Measurements from ENCODE around the gene NIN. TPM values are rescaled to one million over a fixed set of nuclear protein-coding genes. Genes with fewer than 3 reads are reported as not detected.

The NIN gene
- total RNA-seq, 6 experiments from 2014 or later, result 6.4 to 10.9 (median 7.5) TPM

- Histone ChIP-seq H3K4me3 (no peak overlapping the region), H3K9me3 (no peaks in the 10 kb centered on the region), H3K4me1 (peaks cover 0 to 2% (median 0%) of the 10 kb centered on the region in 4 donors), H3K36me3 (peaks cover 0 to 14% (median 0%) of the 10 kb centered on the region in 4 donors), H3K27me3 (no peaks in the 10 kb centered on the region), H3K27ac (no peak overlapping the region)
- ATAC-seq, result no peak
- WGBS (ENCODE audit: insufficient coverage, low coverage, low lambda C conversion rate, missing lambda C conversion rate), result 87% methylated on average over 8 of the region's 8 CpGs
- TF ChIP-seq POLR2A (IDR thresholded peaks at IDR 0.05) (no peak), CTCF (IDR thresholded peaks at IDR 0.05) (no peak)
- no peak for DNase-seq
- intact Hi-C loops (cut with DNase I), result loop anchor here in 1 of 2 donors (10.0 kb wide), 1 partner anchor 170 kb away; no protein-coding TSS in a partner anchor
Observed at GRCh38 chr14:50774542-50775267, 56.3 kb downstream of the NIN start.

- DNase-seq (no peak), ATAC-seq (peak; percentile 82 to 87 (median 84))
- H3K27ac ChIP-seq, result no peak overlapping the region
- H3K4me1 ChIP-seq, result peaks cover 0 to 2% (median 0%) of the 10 kb centered on the region in 4 donors
- TF ChIP-seq POLR2A (IDR thresholded peaks at IDR 0.05) (no peak), CTCF (IDR thresholded peaks at IDR 0.05) (peak; percentile 52 to 80 (median 73))
- H3K27me3 ChIP-seq, result no peaks in the 10 kb centered on the region
- no peaks in the 10 kb centered on the region for H3K9me3 ChIP-seq
- H3K36me3 ChIP-seq, result peaks cover 0 to 20% (median 0%) of the 10 kb centered on the region in 4 donors
- WGBS (ENCODE audit: insufficient coverage, low coverage, low lambda C conversion rate, missing lambda C conversion rate), result 52% methylated on average over 7 of the region's 7 CpGs
- H3K4me3 ChIP-seq, result no peak overlapping the region
- intact Hi-C loops (cut with DNase I), result loop anchor here in 1 of 2 donors (10.0 kb wide), 1 partner anchor 169 kb away; no protein-coding TSS in a partner anchor
Observed at GRCh38 chr14:50773632-50774541, 57.1 kb downstream of the NIN start.

- intact Hi-C loops (cut with DNase I), result loop anchor here in 1 of 2 donors (10.0 kb wide), 1 partner anchor 168 kb away; no protein-coding TSS in a partner anchor
- H3K9me3 ChIP-seq, result no peaks in the 10 kb centered on the region
- TF ChIP-seq CTCF (IDR thresholded peaks at IDR 0.05), result no peak
- TF ChIP-seq POLR2A (IDR thresholded peaks at IDR 0.05), result no peak
- peaks cover 0 to 20% (median 0%) of the 10 kb centered on the region in 4 donors for H3K36me3 ChIP-seq
- H3K4me3 ChIP-seq, result no peak overlapping the region
- ATAC-seq (no peak), DNase-seq (no peak)
- H3K27me3 ChIP-seq, result no peaks in the 10 kb centered on the region
- no peaks in the 10 kb centered on the region for H3K4me1 ChIP-seq
- no peak overlapping the region for H3K27ac ChIP-seq
- 93% methylated on average over 6 of the region's 7 CpGs for WGBS (ENCODE audit: insufficient coverage, low coverage, low lambda C conversion rate, missing lambda C conversion rate)
Observed at GRCh38 chr14:50772412-50772811, 58.5 kb downstream of the NIN start.

GRCh38 chr14:50770586-50770985, 60.4 kb downstream of the NIN start:
- DNase-seq (no peak), ATAC-seq (no peak)
- no peak for TF ChIP-seq POLR2A (IDR thresholded peaks at IDR 0.05)
- Histone ChIP-seq H3K27me3 (no peaks in the 10 kb centered on the region), H3K36me3 (peaks cover 0 to 23% (median 0%) of the 10 kb centered on the region in 4 donors), H3K4me1 (no peaks in the 10 kb centered on the region), H3K4me3 (no peak overlapping the region), H3K27ac (no peak overlapping the region), H3K9me3 (no peaks in the 10 kb centered on the region)
- WGBS (ENCODE audit: insufficient coverage, low coverage, low lambda C conversion rate, missing lambda C conversion rate), result 93% methylated on average over 7 of the region's 8 CpGs
- intact Hi-C loops (cut with DNase I), result loop anchor here in 1 of 2 donors (10.0 kb wide), 1 partner anchor 166 kb away; no protein-coding TSS in a partner anchor

All from right lobe of liver (tissue), 6 donors.